Measurements from ENCODE around the gene ADAMTS14.

ADAMTS14 gene

DNA sequence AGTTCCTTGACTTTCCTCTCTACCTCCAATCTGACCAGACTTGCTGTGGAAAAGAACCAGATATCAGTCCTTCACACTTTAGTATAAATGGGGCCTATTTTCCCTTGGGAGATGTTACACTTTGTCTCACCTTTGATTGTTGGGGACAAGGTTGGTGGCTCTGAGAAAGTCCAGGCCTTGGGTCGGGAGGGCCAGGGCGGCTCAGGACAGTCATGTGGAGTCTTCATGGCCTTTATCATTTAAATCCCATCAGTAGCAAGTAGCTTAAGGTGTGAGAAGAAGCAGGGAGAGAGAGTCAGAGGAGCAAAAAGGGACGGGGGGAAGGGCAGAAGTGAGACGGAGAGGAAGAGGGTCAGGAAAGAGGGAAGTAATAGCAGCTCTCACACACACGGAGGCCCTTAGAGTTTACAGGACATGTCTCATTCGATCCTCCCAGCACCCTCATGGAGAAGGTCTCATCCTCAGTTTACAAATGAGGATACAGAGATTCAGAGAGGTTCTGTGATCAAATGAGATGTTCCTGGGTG is 72.4 kb downstream of the ADAMTS14 start:
- DNase-seq (ENCODE audit: low spot score) = no peak
- H3K9me3 ChIP-seq (ENCODE audit: severe bottlenecking) = no peaks in the 10 kb centered on the region
- ATAC-seq (ENCODE audit: low read depth) = no peak
- TF ChIP-seq, protein P1, sequence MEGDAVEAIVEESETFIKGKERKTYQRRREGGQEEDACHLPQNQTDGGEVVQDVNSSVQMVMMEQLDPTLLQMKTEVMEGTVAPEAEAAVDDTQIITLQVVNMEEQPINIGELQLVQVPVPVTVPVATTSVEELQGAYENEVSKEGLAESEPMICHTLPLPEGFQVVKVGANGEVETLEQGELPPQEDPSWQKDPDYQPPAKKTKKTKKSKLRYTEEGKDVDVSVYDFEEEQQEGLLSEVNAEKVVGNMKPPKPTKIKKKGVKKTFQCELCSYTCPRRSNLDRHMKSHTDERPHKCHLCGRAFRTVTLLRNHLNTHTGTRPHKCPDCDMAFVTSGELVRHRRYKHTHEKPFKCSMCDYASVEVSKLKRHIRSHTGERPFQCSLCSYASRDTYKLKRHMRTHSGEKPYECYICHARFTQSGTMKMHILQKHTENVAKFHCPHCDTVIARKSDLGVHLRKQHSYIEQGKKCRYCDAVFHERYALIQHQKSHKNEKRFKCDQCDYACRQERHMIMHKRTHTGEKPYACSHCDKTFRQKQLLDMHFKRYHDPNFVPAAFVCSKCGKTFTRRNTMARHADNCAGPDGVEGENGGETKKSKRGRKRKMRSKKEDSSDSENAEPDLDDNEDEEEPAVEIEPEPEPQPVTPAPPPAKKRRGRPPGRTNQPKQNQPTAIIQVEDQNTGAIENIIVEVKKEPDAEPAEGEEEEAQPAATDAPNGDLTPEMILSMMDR (IDR thresholded peaks at IDR 0.05; ENCODE audit: poor library complexity, severe bottlenecking) = no peak
- H3K27ac ChIP-seq (ENCODE audit: poor library complexity, severe bottlenecking) = no peak overlapping the region
- H3K4me3 ChIP-seq (ENCODE audit: severe bottlenecking) = no peak overlapping the region
- H3K27me3 ChIP-seq (ENCODE audit: insufficient read depth, poor library complexity, severe bottlenecking) = no peaks in the 10 kb centered on the region
- H3K36me3 ChIP-seq (ENCODE audit: low read depth) = no peaks in the 10 kb centered on the region
- H3K4me1 ChIP-seq (ENCODE audit: insufficient read depth, poor library complexity, severe bottlenecking) = no peaks in the 10 kb centered on the region

DNA sequence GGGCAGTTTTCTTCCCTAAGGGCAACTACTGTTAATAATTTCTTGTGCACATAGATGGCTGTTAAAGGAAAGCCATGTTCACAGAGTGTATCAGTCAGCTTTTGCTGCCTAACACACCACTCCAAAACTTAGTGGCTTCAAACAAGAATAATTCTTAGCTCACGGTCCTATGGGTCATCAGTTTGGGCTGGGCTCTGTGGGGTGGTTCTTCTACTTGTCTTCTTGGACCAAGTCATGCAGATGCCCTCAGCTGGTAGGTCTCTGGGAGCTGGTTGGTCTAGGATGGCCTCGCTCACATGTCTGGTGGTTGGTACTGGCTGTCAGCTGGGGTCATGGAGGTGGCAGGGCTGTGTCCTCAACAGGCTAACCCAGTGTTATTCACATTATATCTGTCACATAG is 73.2 kb downstream of the ADAMTS14 start:
- Histone ChIP-seq H3K4me3 (ENCODE audit: severe bottlenecking) (no peak overlapping the region), H3K27me3 (ENCODE audit: insufficient read depth, poor library complexity, severe bottlenecking) (no peaks in the 10 kb centered on the region), H3K9me3 (ENCODE audit: severe bottlenecking) (no peaks in the 10 kb centered on the region), H3K27ac (ENCODE audit: poor library complexity, severe bottlenecking) (no peak overlapping the region), H3K36me3 (ENCODE audit: low read depth) (no peaks in the 10 kb centered on the region), H3K4me1 (ENCODE audit: insufficient read depth, poor library complexity, severe bottlenecking) (no peaks in the 10 kb centered on the region)
- TF ChIP-seq, protein P1 (IDR thresholded peaks at IDR 0.05; ENCODE audit: poor library complexity, severe bottlenecking) = no peak
- DNase-seq (ENCODE audit: low spot score) (no peak), ATAC-seq (ENCODE audit: low read depth) (no peak)

DNA sequence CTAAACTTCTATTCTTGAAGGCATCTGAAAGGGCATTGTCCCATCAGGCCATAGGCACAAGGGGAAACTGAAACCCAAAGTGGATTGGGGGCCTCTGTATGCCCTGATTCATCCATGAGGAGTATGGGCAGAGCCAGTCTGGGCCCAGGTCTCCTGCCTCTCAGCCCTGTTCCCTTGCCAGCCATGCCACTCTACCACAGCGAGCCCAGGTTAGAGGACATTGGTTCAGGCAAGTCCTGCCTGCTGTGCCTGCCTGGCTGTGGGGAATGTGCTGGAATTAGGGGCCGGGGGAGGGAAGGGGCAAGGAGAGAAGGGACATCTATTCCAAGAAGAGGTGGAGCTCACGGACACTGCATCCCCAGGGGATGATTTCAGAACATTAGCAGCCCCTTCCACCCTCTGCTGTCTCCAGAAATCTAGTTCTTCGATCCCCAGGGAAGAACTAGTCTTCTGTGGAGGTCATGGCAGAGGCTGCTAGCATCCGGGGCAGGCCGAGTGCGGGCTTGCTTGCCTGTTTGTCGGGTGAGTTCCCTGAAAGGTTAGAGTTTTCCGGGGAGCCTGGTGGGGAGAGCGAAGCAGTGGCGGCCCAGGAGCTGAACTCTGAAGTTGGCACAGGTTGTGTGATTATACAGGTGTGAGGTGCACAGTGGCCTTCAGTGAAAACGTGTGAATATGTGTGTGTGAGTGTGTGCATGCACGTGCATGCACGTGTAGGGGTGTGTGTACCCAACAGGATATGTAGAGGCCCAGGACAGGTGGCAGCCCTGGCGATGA is 75.1 kb downstream of the ADAMTS14 start:
- H3K4me3 ChIP-seq (ENCODE audit: severe bottlenecking) = no peak overlapping the region
- DNase-seq (ENCODE audit: low spot score) = no peak
- no peak for ATAC-seq (ENCODE audit: low read depth)
- H3K4me1 ChIP-seq (ENCODE audit: insufficient read depth, poor library complexity, severe bottlenecking) = no peaks in the 10 kb centered on the region
- TF ChIP-seq, protein P1 (IDR thresholded peaks at IDR 0.05; ENCODE audit: poor library complexity, severe bottlenecking) = no peak
- H3K9me3 ChIP-seq (ENCODE audit: severe bottlenecking) = no peaks in the 10 kb centered on the region
- H3K27ac ChIP-seq (ENCODE audit: poor library complexity, severe bottlenecking) = no peak overlapping the region
- no peaks in the 10 kb centered on the region for H3K36me3 ChIP-seq (ENCODE audit: low read depth)
- no peaks in the 10 kb centered on the region for H3K27me3 ChIP-seq (ENCODE audit: insufficient read depth, poor library complexity, severe bottlenecking)

DNA sequence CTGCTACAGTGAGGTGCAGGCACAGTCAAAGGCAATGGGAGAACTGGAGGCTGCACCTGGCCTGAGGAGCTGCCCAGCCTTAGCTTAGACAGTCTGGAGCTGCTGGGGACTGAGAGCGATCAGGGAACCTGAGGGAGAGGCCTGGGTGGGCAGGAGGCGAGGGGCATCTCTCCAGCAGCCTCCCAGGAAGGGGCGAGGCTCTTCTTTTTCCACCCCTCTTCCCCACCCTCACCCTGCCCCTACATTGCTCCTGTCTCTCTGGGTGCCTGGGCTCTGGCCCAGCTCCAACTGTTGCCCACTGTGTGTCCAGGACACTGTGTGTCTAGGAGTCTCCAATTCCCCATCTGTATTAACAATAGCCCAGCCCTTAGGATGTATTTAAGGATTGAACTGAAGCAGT is 76.0 kb downstream of the ADAMTS14 start:
- Histone ChIP-seq H3K9me3 (ENCODE audit: severe bottlenecking) (no peaks in the 10 kb centered on the region), H3K4me3 (ENCODE audit: severe bottlenecking) (no peak overlapping the region), H3K27me3 (ENCODE audit: insufficient read depth, poor library complexity, severe bottlenecking) (no peaks in the 10 kb centered on the region), H3K36me3 (ENCODE audit: low read depth) (no peaks in the 10 kb centered on the region), H3K27ac (ENCODE audit: poor library complexity, severe bottlenecking) (no peak overlapping the region), H3K4me1 (ENCODE audit: insufficient read depth, poor library complexity, severe bottlenecking) (no peaks in the 10 kb centered on the region)
- TF ChIP-seq, protein P1 (IDR thresholded peaks at IDR 0.05; ENCODE audit: poor library complexity, severe bottlenecking) = no peak
- no peak for DNase-seq (ENCODE audit: low spot score)
- no peak for ATAC-seq (ENCODE audit: low read depth)

Data from RWPE2 (cell line).